Bronchial epithelial cell (primary cell): ENCODE measurements around the gene EPHA6. TPM values are rescaled to one million over a fixed set of nuclear protein-coding genes. Genes with fewer than 3 reads are reported as not detected.
"Not testable (repeated sequence)": the region's sequence is repeated elsewhere in the genome, so short reads cannot be mapped to it uniquely, and the experiment has no call there.

ENCODE experiments used
- DNase-seq: peaks from one replicate; pipeline ENCODE4 v3.0.0-alpha.2; 2010; ENCODE audit warnings: low read depth
- FAIRE-seq: peaks from 2 replicates; lab custom pipeline; 2011; peaks lifted over from hg19 to GRCh38; lab: Jason Lieb, UNC
- H3K27me3 ChIP-seq: 2 replicates; pipeline ENCODE4 v1.5.1; 2011; ENCODE audit warnings: low read length; ENCODE audit not compliant: control insufficient read depth, insufficient read depth
- H3K36me3 ChIP-seq: 2 replicates; pipeline ENCODE4 v1.5.1; 2011; ENCODE audit warnings: low read length; ENCODE audit not compliant: control insufficient read depth, insufficient read depth
- H3K4me3 ChIP-seq: 2 replicates; pipeline ENCODE4 v1.5.1; 2011; ENCODE audit warnings: mild to moderate bottlenecking, low read depth, low read length, control low read depth
- CTCF ChIP-seq: IDR thresholded peaks from 2 replicates; pipeline ENCODE4 v1.5.1; 2011; ENCODE audit warnings: mild to moderate bottlenecking, moderate library complexity, low read length, control low read depth, inconsistent platforms; ENCODE audit not compliant: insufficient read depth, severe bottlenecking
- total RNA-seq: library from RNA; depleted of rRNA; stranded (reverse); fragments of >200 nt; gene quantifications from 2 replicates; pipeline ENCODE4 v1.2.1, GENCODE V29; 2014

The EPHA6 gene
- total RNA-seq, 1 donor from 2014 or later = 0.26 TPM

GRCh38 chr3:97269202-97269601, 454.8 kb downstream of the EPHA6 start:
- FAIRE-seq = no peak
- Histone ChIP-seq H3K4me3 (no peak overlapping the region), H3K36me3 (no peaks in the 10 kb centered on the region), H3K27me3 (no peaks in the 10 kb centered on the region)
- DNase-seq = no peak
- TF ChIP-seq CTCF = no peak

- not testable (repeated sequence) for H3K27me3 ChIP-seq, DNase-seq, H3K36me3 ChIP-seq, H3K4me3 ChIP-seq, FAIRE-seq
Observed at GRCh38 chr3:97276879-97277550, 462.6 kb downstream of the EPHA6 start.

GRCh38 chr3:97277708-97278107, 463.3 kb downstream of the EPHA6 start:
- DNase-seq (no peak), FAIRE-seq (no peak)
- no peak overlapping the region for H3K4me3 ChIP-seq
- no peaks in the 10 kb centered on the region for H3K27me3 ChIP-seq
- no peaks in the 10 kb centered on the region for H3K36me3 ChIP-seq
- TF ChIP-seq CTCF = no peak

- DNase-seq (no peak), FAIRE-seq (peak; percentile 87)
- H3K27me3 ChIP-seq = no peaks in the 10 kb centered on the region
- no peak for TF ChIP-seq CTCF
- H3K36me3 ChIP-seq = no peaks in the 10 kb centered on the region
- H3K4me3 ChIP-seq = no peak overlapping the region
Observed at GRCh38 chr3:97278506-97278905, 464.1 kb downstream of the EPHA6 start.

- no peaks in the 10 kb centered on the region for H3K27me3 ChIP-seq
- DNase-seq = no peak
- H3K36me3 ChIP-seq = no peaks in the 10 kb centered on the region
- no peak for TF ChIP-seq CTCF
- no peak for FAIRE-seq
- no peak overlapping the region for H3K4me3 ChIP-seq
Observed at GRCh38 chr3:97291901-97292300, 477.5 kb downstream of the EPHA6 start.

GRCh38 chr3:97293596-97294131, 479.3 kb downstream of the EPHA6 start:
- no peak for TF ChIP-seq CTCF
- FAIRE-seq (peak; percentile 81), DNase-seq (no peak)
- Histone ChIP-seq H3K4me3 (no peak overlapping the region), H3K36me3 (no peaks in the 10 kb centered on the region), H3K27me3 (no peaks in the 10 kb centered on the region)
